Loucy (cell line): Measurements from ENCODE around the gene TTI1.

Experiments used
- H2AFZ ChIP-seq: fragments of 200-600 bp; sonication (generic); 2 replicates; pipeline ENCODE4 v1.6.0; 2016; ENCODE audit warnings: antibody characterized with exemption, mild to moderate bottlenecking, low read length, moderate library complexity
- H3F3A ChIP-seq: fragments of 200-600 bp; 2 replicates; pipeline ENCODE4 v1.6.0; 2016; ENCODE audit warnings: antibody characterized with exemption, low read depth, mild to moderate bottlenecking
- H3K27me3 ChIP-seq: fragments of 200-600 bp; sonication (generic); 2 replicates; pipeline ENCODE4 v1.6.1; 2014; ENCODE audit warnings: low read length, mild to moderate bottlenecking; ENCODE audit not compliant: insufficient read depth, poor library complexity, severe bottlenecking
- H3K36me3 ChIP-seq: fragments of 200-600 bp; sonication (generic); 2 replicates; pipeline ENCODE4 v1.6.1; 2016; ENCODE audit warnings: low read length; ENCODE audit not compliant: insufficient read depth
- H3K4me1 ChIP-seq: fragments of 200-600 bp; sonication (generic); 2 replicates; pipeline ENCODE4 v1.5.1; 2014; ENCODE audit warnings: low read length, mild to moderate bottlenecking; ENCODE audit not compliant: insufficient read depth, poor library complexity, severe bottlenecking
- H3K4me2 ChIP-seq: fragments of 200-600 bp; sonication (generic); 2 replicates; pipeline ENCODE4 v1.6.0; 2014; ENCODE audit warnings: antibody characterized with exemption, low read length, low read depth, mild to moderate bottlenecking; ENCODE audit not compliant: poor library complexity, severe bottlenecking
- H3K4me3 ChIP-seq: fragments of 200-600 bp; sonication (generic); 2 replicates; pipeline ENCODE4 v1.5.1; 2014; ENCODE audit warnings: low read length, mild to moderate bottlenecking, mixed read lengths; ENCODE audit not compliant: poor library complexity, severe bottlenecking
- H3K79me2 ChIP-seq: fragments of 200-600 bp; sonication (generic); 2 replicates; pipeline ENCODE4 v1.6.1; 2014; ENCODE audit warnings: low read length; ENCODE audit not compliant: insufficient read depth
- H3K9ac ChIP-seq: fragments of 200-600 bp; sonication (generic); 2 replicates; pipeline ENCODE4 v1.6.0; 2014; ENCODE audit warnings: mild to moderate bottlenecking, low read depth, low read length, moderate library complexity; ENCODE audit not compliant: poor library complexity, severe bottlenecking
- H3K9me2 ChIP-seq: fragments of 200-600 bp; sonication (generic); replicated peaks from 2 replicates; pipeline ENCODE4 v1.6.1; 2016; ENCODE audit warnings: low read depth, low read length, mixed read lengths
- H3K9me3 ChIP-seq: fragments of 200-600 bp; sonication (generic); 2 replicates; pipeline ENCODE4 v1.6.1; 2014; ENCODE audit warnings: mild to moderate bottlenecking, antibody characterized with exemption, low read length, low read depth; ENCODE audit not compliant: insufficient read depth
- H4K20me1 ChIP-seq: fragments of 200-600 bp; sonication (generic); 2 replicates; pipeline ENCODE4 v1.6.0; 2014; ENCODE audit warnings: antibody characterized with exemption, low read length, mild to moderate bottlenecking; ENCODE audit not compliant: insufficient read depth, poor library complexity, severe bottlenecking
- EZH2phosphoT487 ChIP-seq: fragments of 200-600 bp; IDR thresholded peaks from 2 replicates; pipeline ENCODE4 v1.6.1; 2018; ENCODE audit warnings: antibody characterized with exemption, mild to moderate bottlenecking, moderate library complexity, borderline replicate concordance
- TF ChIP-seq, protein P1 (sequence below): fragments of 200-600 bp; sonication (generic); conservative IDR thresholded peaks from 2 replicates; pipeline ENCODE4 v1.5.1; 2014; ENCODE audit warnings: mild to moderate bottlenecking, antibody characterized with exemption, low read length

The TTI1 gene

DNA sequence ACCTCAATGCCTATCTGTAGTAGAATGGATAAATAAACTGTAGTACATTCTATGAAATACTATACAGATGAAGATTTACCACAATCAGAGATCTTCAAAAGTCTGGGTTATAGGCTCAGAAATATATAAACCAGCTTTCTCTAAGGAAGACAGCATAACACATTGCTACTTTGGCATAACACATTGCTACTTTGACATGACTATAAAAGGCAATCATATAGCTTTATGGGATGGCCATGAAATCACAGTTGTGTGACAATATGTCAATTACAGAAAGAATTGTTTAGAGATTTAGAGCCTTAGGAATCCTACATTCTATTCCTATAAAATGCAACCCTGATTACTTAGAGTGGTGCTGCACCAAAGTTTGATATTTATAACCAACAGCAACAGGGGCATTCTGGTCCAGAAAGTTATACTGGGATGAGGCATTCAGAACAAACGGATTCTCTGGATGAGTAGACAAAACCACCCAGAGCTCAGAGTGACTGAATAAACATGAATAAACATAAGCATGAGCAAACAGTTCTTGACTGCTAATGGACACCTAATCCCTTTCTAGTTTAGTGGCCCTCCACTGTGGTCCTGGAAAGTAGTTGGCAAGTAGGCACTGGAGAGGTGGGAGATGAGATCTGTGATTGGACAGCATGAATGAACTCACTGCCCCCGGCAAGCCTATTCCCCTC, 12.0 kb downstream of the TTI1 start:
- H3F3A ChIP-seq = no peaks in the 10 kb centered on the region
- peaks cover 27% of the 10 kb centered on the region for H3K36me3 ChIP-seq
- peaks cover 86% of the 10 kb centered on the region for H3K79me2 ChIP-seq
- no peak overlapping the region for H3K4me2 ChIP-seq
- H3K27me3 ChIP-seq = no peaks in the 10 kb centered on the region
- no peaks in the 10 kb centered on the region for H3K9me2 ChIP-seq
- peaks cover 16% of the 10 kb centered on the region; the same call in 1 of the 2 replicates for H3K9me3 ChIP-seq
- peaks cover 22% of the 10 kb centered on the region for H4K20me1 ChIP-seq
- H3K4me1 ChIP-seq = peaks cover 4% of the 10 kb centered on the region
- no peak overlapping the region for H3K9ac ChIP-seq
- no peak overlapping the region for H3K4me3 ChIP-seq
- H2AFZ ChIP-seq = no peak overlapping the region
- no peak for TF ChIP-seq EZH2phosphoT487
- TF ChIP-seq, protein P1, sequence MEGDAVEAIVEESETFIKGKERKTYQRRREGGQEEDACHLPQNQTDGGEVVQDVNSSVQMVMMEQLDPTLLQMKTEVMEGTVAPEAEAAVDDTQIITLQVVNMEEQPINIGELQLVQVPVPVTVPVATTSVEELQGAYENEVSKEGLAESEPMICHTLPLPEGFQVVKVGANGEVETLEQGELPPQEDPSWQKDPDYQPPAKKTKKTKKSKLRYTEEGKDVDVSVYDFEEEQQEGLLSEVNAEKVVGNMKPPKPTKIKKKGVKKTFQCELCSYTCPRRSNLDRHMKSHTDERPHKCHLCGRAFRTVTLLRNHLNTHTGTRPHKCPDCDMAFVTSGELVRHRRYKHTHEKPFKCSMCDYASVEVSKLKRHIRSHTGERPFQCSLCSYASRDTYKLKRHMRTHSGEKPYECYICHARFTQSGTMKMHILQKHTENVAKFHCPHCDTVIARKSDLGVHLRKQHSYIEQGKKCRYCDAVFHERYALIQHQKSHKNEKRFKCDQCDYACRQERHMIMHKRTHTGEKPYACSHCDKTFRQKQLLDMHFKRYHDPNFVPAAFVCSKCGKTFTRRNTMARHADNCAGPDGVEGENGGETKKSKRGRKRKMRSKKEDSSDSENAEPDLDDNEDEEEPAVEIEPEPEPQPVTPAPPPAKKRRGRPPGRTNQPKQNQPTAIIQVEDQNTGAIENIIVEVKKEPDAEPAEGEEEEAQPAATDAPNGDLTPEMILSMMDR = no peak

DNA sequence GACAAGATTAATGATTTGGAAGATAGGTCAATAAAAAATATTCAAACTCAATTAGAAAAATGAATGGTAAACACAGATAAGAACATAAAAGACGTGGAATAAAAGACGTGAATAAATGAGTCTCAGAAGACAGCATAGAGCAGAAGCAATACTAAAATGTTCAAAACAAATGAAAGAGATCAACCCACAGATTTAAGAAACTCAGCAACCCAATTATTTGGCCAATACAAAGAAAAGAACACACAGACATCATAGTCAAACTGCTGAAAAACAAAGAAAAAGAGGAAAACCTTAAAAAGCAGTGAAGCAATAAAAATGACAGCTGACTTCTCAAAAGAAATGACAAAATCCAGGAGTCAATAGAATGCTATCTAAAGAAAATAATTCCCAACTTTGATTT, 14.9 kb downstream of the TTI1 start:
- Histone ChIP-seq H3K4me3 (no peak overlapping the region), H3K4me1 (no peaks in the 10 kb centered on the region), H2AFZ (no peak overlapping the region), H3K9ac (no peak overlapping the region), H3K4me2 (no peak overlapping the region), H3F3A (no peaks in the 10 kb centered on the region), H4K20me1 (peaks cover 14% of the 10 kb centered on the region), H3K27me3 (no peaks in the 10 kb centered on the region), H3K36me3 (peaks cover 46% of the 10 kb centered on the region), H3K79me2 (peaks cover 64% of the 10 kb centered on the region), H3K9me2 (no peaks in the 10 kb centered on the region), H3K9me3 (peaks cover 16% of the 10 kb centered on the region; the same call in 1 of the 2 replicates)
- TF ChIP-seq, protein P1 = no peak

DNA sequence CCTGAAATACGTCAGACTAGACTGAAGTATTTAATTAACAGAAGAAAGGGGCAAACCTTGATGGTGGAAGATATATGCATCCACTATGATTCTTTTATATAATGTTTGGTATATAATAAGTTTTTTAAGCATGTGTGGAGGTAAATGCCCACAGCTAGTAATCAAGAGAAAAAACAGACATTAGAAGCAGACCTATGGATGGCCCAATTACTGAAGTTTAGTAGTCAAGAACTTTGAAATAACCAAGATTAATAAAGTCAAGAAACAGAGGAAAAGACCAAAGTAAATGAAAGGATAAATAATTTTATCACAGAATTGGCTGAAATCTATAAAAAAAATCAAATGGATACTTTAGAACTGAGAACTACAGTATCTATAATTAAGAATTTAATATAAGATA, 15.3 kb downstream of the TTI1 start:
- Histone ChIP-seq H3K79me2 (peaks cover 60% of the 10 kb centered on the region), H2AFZ (no peak overlapping the region), H3K9me2 (no peaks in the 10 kb centered on the region), H3K4me1 (no peaks in the 10 kb centered on the region), H3K4me3 (no peak overlapping the region), H3K9ac (no peak overlapping the region), H3K4me2 (no peak overlapping the region), H3K36me3 (peaks cover 51% of the 10 kb centered on the region), H3K27me3 (no peaks in the 10 kb centered on the region), H3F3A (no peaks in the 10 kb centered on the region), H3K9me3 (peaks cover 16% of the 10 kb centered on the region; the same call in 1 of the 2 replicates), H4K20me1 (peaks cover 14% of the 10 kb centered on the region)
- TF ChIP-seq EZH2phosphoT487 = no peak
- TF ChIP-seq, protein P1 = no peak
